HG03135 (cell line): Measurements from ENCODE around the gene TLCD5.

Source experiments
- ATAC-seq: cut with Tn5 transposase; IDR thresholded peaks from one replicate; pipeline ENCODE4 v1.9.1; 2021; ENCODE audit warnings: mild to moderate bottlenecking, moderate library complexity; ENCODE audit not compliant: unreplicated experiment

Gene TLCD5

DNA sequence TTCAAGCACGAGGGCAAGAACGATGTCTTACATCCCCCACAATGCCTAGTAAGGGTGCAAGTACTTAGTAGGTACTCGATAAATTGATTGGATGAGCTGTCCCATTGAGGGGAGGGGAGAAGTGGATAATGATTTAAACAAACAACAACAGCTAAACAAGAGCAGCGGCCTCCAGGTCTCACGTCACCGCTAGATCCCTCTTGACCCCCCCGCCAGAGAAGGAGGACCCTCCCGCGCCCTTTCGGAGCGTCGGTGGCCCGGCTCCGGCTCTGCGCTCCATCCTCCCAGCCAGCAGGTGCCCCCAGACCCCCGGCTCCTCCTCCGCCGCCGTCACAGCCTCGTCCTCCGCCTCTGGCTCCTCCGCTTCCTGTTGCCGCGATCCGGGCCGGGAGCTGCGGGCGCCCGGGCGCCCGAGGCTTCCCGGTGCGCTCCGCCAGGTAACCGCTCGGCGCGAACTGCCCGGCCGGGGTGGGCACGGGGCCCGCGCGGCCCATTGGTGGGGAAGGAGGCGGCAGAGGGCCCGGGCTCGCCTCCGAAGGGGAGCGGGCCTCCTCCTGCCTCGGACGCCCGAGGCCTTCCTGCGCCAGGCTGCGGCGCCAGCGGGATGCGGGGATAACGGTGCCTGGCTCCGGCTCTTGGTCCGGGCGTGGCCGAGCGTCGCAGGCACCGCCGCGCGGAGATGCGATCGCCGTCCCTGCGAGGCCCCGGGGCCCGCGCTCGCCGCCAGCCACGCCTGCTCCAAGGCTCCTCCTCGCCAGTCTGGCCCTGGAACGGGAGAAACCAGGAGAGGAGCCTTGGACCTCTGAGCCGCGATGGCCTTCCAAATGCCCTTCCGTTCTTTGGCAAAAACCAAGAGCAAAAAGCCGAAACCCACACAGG lies at the start of gene TLCD5:
TLCD5 (plus strand) TSS at position 368 of the 879 bp plus-strand sequence. CDS start 2,143 bp downstream, outside the sequence.
- ATAC-seq: no peak

DNA sequence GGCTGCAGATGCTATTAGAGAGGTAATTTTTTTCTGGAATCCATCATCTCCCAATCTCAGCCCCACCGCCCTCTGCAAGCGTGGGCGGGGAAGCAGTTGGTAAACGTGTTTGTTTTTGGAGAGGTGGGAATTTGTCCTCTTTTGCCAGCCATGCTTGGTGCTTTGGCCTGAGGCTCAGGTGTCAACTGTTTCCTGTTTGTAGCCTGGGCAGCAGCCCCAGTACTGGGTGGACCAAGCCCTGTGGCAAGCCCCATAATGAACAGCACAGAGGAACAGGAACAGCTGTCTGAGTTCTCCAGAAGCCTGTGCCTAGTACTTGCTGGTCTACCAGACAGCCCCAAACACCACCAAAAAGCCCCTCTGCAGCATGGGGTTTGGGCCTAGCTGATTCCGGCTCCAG lies 45.6 kb upstream of the TLCD5 start:
- ATAC-seq: no peak

DNA sequence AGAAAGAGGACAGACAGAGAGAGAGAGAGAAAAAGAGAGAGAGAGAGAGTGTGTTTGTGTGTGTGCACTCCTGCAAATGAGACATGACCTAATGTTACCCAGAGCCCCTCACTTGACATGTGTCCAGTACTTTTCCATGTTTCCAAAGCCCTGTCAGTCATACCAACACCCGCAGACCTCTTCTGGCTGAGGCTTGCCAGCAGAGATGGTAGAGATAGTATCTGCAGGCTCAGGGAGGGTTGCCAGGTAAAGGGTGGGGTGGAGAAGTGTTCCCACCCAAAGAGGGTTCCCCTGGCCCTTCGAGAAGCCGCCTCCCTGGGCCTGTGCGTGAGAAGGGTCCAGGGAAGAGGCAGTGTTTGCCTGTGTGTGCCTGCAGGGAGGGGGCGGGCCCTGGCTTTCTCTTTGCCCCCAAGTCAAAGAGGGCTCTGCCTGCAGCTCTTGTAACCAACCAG lies 44.5 kb upstream of the TLCD5 start:
- ATAC-seq: no peak

DNA sequence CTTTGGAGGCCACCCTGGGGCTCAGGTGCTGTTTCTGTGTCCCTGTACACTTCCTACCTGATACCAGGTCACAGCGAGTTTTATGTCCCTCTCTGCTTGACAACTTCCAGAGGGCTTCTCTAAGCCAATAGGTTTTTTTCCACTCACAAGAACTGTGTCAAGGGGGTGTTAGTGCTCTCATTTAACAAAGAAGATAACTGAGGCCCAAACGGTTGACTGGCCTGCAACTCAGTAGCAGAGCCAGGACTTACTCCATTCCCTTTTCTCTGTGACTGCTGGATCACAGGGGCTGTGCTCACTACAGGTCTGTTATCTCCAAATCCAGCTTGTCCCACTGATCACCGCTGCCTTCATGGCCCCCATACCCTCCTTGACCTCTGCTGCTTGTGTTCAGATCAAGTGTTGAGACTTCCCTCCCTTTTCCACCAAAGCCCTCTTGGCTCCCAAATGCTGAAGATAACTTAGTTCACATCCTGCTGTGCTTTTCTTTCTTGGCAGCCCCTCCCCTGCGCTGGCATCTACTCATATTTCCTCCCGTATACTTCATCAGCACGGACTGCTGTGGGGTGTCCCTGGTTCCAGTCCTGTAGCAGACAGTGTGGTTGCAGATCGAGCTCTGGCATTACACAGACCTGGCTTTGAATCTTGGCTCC lies 43.8 kb upstream of the TLCD5 start:
- no peak for ATAC-seq

DNA sequence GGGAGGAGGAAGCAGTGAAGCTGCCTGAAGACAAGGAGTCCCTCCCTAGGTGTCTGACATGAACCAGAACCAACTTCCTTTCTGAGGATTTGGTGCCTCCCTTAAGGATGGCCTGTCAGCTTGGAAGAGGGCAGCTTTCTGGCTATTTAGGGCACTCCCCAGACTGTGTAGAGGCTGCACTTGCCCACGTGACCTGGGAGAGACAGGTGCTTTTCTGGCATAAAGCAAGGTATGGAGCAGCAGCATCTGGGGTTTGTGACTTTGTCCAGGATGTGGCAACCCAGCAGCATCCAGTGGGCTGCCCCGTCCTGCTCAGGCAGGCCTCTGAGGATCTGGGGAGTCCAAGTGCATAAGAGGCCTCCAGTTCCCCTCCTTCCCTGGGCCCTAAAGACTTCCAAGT lies 42.0 kb upstream of the TLCD5 start:
- ATAC-seq: no peak

DNA sequence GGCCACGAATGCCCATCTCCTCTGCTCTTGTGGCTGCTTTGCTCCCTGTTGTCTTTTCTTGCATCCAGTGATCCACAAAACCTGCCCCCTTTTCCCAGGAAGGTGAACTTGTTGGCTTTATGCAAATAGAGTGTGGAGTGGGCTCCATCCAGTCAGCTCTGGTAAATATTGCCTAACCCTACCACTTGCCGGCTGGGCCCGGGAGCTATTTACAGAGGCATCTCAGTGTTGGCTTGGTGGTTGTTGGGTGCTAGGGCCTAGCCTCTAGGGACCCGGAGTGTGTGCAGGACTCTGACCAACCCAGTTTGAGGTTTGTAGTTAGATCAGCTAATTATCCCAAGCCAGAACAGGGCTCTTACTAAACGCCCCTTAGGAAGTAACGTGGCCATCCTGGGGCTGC lies 40.8 kb upstream of the TLCD5 start:
- ATAC-seq: no peak

DNA sequence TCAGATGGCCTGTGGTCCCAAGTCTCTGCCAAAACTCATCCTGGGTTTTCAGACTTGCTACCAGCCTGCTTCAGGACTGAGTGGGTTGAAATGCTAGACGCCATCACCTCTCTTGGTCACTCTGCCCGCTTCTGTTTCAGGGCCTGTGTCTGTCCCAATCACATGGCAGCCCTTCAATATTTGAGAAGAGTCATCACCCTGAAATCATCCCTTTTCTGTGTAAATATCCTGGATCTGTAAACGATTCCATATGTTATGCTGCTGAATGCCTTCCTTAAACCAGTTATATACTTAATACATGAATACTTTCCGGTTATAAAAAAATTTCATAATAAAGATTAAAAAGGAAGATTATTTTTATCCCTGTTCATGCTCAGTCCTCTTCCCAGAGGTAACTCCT lies 39.8 kb upstream of the TLCD5 start:
- ATAC-seq: no peak

DNA sequence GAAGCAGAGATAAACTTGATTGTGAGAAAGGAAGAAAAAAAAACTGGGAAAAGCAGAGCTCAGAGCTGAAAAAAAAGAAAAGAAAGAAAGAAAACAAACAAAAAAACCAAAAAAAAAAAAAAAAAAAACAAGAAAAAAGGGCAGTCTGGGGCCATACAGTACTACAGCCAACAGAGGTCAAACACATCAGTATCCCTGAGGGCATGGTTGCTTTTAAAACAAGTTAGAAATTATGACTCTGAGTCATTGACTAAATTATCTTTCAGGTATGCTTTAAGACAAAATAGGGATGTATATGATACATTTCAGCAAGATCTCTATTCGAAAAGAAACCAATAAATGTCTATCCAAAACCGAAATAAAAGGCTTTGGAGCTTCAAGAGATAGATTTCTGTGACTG lies 37.1 kb upstream of the TLCD5 start:
- ATAC-seq: no peak

DNA sequence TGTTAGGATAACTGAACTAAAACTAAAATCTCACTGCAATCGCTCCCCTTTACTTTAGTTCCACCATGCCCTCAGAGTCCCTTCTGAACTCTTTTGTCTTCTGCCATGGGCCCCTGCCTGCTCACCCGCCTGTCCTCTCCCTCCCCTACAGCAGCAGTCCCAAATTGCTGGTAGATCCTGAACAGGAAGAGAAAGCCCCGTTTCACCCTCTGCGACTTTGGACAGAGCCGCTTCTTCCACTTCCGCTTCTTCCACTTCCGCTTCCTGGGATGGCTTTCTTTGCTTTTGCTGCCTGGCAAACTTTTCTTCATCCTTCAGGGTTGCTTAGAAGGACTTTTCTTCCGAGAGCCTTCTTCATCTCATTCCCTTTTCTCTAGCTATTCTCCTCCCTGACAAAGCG lies 35.7 kb upstream of the TLCD5 start:
- no peak for ATAC-seq

DNA sequence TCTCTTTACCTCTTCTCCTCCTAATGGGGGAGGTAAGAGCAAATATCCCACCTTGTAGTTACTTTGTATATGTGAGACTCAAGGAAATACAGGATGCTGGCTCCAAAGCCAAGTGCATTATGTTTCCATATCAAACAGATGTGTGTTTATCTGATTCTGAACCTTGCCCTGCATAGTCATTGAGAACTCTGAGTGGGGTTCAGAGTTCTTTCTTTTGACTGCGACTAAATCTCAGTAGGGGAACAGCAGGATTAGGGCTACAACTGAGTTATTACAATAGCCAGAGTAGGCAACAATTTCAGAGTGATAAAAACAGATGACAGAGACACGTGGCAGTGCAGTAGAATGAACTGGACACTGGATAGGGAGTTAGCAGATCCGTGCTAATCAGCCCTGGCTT lies 34.1 kb upstream of the TLCD5 start:
- ATAC-seq: no peak

DNA sequence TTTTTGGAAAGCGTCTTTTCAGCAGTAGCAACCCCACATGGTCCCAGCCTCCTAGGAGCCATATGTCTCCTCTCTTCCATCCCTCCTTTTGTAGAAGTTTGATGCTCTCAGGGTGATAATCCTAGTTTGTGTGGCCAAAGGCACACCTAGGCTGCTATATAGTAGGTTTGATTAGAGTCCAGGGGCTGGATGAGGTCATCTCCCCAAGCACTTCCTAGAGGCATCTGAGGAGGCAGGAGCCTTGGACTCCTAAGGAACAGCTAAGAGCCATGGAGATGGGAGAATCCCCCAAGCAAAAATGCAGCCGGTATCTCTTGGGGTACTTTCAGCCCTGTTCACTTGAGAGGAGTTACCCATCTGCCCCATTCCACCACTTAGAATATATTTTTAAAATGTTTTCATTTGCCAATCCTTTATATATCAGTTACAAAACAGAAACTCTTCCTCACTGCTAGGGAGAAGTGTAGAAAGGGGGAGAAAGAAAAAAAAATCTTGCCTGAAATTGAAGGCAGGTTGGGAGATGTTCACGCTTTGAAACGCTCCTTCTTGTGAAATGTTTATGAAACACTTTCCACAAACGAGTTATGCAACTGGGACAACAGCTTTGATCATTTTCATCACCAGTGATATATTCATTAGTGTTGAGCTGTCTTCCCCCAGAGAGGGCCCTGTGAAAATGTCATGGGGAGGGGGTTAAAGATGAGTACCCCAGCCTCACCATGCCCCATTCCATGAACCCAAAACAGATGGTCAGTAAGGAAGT lies 31.9 kb upstream of the TLCD5 start:
- ATAC-seq: no peak

DNA sequence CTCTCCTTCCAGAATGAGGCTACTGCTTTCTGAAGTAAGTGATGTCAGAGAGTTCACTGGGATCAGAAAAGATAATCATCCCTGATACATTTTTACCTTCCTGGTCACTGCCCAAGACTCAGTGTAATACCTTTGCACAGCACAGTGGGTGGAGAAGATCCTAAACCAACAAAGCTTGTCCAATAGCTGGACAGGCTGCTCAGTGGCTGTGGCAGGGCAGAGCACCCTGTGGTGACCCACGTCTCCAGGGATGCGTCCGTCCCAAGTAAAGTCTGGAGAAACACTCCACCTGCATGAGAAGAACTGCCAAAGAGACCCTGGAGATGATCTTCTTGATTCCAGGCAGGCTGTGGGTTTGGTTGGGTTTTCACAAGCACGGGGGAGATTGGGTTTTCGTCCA lies 31.0 kb upstream of the TLCD5 start:
- ATAC-seq: no peak

DNA sequence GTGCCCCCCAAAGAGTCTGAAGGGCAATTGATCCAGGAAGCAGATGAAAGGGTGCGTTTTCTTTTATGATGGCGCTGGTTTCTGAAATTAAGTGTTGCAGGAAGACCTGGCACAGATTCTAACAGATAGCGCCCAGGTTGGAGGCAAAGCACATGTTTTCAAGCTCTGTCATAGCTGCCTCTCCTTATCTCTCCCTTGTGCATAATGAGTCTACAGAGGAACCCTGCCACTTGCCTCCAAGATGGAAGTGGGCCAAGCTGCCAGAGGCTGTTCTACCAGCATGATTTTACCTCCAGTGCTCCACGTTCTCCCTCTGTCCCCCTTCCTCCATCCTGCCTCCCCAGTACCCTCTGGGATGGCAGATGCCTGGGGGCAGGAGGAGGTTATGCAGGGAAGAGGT lies 30.0 kb upstream of the TLCD5 start:
- no peak for ATAC-seq

DNA sequence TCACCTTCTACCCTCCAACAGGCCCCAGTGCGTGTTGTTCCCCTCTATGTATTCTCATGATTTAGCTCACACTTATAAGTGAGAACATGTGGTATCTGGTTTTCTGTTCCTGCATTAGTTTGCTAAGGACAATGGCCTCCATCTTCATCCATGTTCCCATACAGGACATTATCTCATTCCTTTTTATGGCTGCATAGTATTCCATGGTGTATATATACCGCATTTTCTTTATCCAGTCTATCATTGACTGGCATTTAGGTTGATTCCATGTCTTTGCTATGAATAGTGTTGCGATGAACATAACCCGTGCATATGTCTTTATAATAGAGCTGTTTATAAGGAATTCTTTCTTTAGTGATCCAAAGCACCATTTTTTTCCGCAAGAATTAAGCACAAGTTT lies 28.5 kb upstream of the TLCD5 start:
- ATAC-seq: no peak

DNA sequence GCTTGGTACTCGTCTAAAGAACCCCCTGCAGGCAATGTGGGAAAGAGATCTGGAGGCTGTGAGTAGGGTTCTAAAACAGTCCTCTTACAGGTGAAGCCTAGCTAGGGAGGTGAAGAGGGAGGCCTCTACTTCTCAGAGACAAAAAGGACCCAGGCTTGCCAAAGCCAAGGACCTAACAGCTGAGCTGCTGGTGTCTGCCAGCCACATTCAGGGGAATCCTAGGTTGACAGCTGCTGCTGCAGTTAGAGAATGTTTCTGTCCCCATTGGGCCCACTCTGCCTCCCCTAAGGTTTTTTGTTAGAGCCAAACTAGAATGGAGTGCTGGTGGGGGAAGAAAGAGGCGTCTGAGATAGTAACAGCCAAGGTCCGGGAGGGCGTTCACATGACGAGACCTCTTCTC lies 26.6 kb upstream of the TLCD5 start:
- ATAC-seq: no peak

DNA sequence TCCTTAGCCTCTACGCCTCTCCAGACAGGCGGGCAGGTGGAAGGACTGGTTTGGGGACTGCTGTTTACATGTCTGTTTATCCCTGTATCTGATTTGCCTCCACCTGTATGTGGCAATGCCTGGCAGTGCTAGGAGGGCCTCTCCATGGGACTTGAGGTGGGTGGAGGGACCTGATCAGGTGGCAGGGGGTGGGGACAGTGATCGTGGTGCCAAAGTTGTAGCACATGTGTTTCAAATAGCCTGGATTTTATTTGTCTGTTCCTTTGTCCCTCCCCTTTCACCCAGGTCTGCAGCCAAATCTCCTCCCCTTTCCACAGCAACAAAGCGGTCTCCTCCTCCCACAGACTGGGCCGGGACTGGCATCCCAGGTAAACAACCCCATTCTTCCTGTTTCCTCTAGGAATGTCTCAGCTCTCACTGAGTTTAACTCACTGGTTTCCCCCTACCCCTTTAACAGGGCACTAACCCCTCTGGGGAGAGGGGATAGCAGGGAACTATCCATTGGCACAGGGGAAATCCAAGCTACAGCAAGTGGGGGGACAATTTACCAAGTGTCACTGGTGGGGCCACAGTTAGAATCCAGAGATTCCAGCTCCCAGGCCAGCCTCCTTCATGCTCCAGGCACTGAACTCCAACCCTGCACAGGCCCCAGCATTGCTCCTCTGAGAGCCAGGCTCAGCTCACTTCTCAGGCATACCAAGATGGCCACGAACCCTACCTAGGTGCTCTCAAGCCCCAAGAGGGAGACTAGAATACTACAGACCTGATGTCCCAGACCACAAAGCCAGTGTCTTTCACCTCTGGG lies 22.9 kb upstream of the TLCD5 start:
- no peak for ATAC-seq

DNA sequence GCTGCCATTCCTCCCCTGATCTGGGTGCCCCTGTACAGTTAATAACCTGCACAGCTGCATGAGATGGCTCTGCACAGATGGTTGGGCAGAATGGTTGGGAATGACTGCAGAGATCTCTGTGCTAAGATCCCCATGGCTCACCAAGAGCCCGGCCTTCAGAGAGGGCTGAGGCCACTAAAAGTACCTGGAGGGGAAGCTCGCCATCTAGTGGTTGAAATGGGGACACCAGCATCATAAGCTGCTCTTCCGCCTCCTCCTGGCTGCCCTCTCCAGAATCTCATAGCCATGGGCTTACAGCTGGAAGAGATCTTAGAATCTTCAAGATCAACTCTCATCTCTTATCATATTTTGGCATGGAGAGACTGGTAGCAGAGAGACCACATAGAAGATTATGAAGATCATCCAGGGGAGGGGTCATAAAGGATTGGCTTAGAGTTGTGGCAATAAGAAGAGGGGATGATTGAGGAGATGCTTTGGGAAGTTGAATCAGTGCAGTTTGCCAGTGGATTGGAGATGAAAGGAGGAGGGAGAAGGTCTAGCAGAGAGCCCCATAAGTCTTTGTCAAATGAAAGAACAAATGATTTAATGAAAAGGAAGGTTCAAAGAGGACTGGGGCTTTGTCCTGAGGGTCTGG lies 22.0 kb upstream of the TLCD5 start:
- ATAC-seq: no peak

DNA sequence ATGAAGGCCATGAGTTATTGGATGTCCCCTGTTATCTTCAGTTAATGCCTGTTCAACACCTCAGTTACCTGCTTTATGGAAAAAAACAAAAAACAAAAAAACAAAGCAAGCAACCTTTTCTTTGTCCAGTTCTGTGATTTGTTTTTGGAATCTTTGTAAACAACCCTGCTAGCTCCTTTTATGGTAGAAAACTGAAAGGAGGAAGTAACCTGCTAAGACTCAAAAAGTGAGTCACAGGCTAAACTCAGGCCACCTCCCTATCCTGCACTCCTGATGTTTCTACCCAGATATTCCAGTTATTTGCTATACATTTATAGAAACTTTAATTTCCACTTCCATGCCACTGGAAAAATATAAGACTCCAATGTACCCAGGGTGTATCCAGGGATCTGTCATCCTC lies 20.6 kb upstream of the TLCD5 start:
- no peak for ATAC-seq

DNA sequence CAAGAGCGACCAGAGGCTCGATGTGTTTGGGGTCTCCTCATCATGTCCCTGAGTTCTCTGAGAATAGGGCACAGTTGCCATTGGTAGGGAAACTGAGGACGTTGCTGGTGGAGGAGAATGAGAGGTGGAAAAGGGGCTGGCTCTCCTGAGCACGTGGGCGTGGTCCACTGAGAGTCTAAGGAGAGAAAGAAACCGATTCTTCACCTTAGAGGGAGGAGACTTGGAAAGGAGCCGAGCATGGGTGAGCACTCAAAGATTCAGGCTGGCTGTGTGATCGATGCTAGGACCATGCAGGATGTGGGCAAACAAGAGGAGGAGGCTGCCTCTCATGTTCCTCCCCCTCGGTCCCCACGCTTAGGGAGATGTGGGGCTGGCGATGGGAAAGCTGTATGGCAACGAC lies 19.8 kb upstream of the TLCD5 start:
- no peak for ATAC-seq

DNA sequence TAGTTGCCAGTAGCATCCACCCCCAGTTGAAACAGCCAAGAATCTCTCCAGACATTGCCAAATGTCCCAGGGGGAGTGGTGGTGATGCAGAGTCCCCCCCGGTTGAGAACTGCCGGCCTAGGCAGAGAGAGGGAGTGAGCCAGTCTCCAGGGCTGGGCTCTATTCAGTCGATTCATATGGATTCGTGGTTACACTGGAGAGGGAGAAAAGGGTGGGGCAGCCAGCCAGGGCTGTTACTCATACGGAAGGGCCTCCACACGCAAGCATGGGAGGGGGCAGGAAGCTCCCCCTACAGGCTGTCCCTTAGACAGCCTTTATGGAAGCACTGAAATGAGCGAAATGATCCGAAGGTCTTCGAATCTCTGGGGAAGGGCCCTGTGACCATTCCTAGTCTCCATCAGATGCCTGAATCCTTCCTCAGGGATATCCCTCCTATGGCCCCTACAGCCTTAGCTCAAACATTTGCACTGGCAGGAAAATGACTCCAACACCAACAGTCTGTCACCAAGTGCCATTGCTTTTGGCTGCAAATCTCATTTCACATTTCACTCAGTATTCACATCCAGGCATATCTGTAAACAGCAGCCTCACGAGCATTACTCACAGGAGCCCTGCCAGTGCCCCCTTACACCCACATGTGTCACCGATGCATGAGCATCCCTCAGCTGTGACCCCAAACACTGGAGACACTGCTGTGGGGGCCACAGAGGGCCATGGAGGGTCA lies 18.4 kb upstream of the TLCD5 start:
- ATAC-seq: no peak
